AG08395 (cell line): Measurements from ENCODE around the gene RXRB.
"Not testable (repeated sequence)": the region's sequence is repeated elsewhere in the genome, so short reads cannot be mapped to it uniquely, and the experiment has no call there.

Experiments used
- DNase-seq: peaks from one replicate; pipeline ENCODE4 v3.0.0; 2012; ENCODE audit warnings: mixed read lengths, low spot score

Gene RXRB

GRCh38 chr6:33200219-33201146 is at the start of gene RXRB, which contains the start of gene SLC39A7:
RXRB (minus strand) TSS chr6:33200665; CDS start chr6:33200476, 189 bp downstream.
SLC39A7 (plus strand) TSS chr6:33200867; CDS start chr6:33201246, 379 bp downstream.
- peak; percentile 99 for DNase-seq

GRCh38 chr6:33249732-33250630 is 49.5 kb upstream of the RXRB start:
- DNase-seq, result peak; percentile 70

- peak; percentile 95 for DNase-seq
These were observed 48.7 kb upstream of the RXRB start for GRCh38 chr6:33248932-33249731.

- DNase-seq, result no peak
These were observed 48.1 kb upstream of the RXRB start for GRCh38 chr6:33248643-33248931.

- DNase-seq, result peak; percentile 74
These were observed 47.6 kb upstream of the RXRB start for GRCh38 chr6:33247977-33248642.

GRCh38 chr6:33243476-33243875 is 43.0 kb upstream of the RXRB start:
- DNase-seq, result no peak

- no peak for DNase-seq
These were observed 41.5 kb upstream of the RXRB start for GRCh38 chr6:33241968-33242367.

GRCh38 chr6:33237741-33238140 is 37.3 kb upstream of the RXRB start:
- DNase-seq, result no peak

- DNase-seq, result no peak
These were observed 36.4 kb upstream of the RXRB start for GRCh38 chr6:33236852-33237251.

- DNase-seq, result no peak
These were observed 35.9 kb upstream of the RXRB start for GRCh38 chr6:33236328-33236727.

GRCh38 chr6:33235221-33235634 is 34.8 kb upstream of the RXRB start:
- no peak for DNase-seq

GRCh38 chr6:33226503-33227120 is 26.1 kb upstream of the RXRB start:
- DNase-seq, result not testable (repeated sequence)

GRCh38 chr6:33217681-33218080 is 17.2 kb upstream of the RXRB start:
- peak; percentile 32 for DNase-seq

GRCh38 chr6:33217246-33217645 is 16.8 kb upstream of the RXRB start:
- DNase-seq, result no peak

GRCh38 chr6:33216117-33216649 is 15.7 kb upstream of the RXRB start:
- no peak for DNase-seq

GRCh38 chr6:33215271-33216116 is 15.0 kb upstream of the RXRB start:
- DNase-seq, result no peak

- DNase-seq, result no peak
These were observed 13.5 kb upstream of the RXRB start for GRCh38 chr6:33213989-33214335.

- DNase-seq, result peak; percentile 51
These were observed 12.9 kb upstream of the RXRB start for GRCh38 chr6:33213166-33213988.

GRCh38 chr6:33212857-33213165 is 12.3 kb upstream of the RXRB start:
- no peak for DNase-seq
